Left lung (tissue), 10 donors: ENCODE results near the gene ADAM15. TPM values are rescaled to one million over a fixed set of nuclear protein-coding genes. Genes with fewer than 3 reads are reported as not detected.

Experiments used
- ATAC-seq: fragments of 200-7000 bp; cut with Tn5 transposase; one replicate; pipeline ENCODE4 v1.9.1; 2020; ENCODE audit warnings: moderate library complexity
- DNase-seq, 4 donors: peaks; one replicate each; pipeline ENCODE4 v3.0.0-alpha.2; 2013 to 2020
- H3K27ac ChIP-seq, 2 donors: fragments of 200-600 bp; sonication (generic) in 1 of 2; one replicate each; pipeline versions ENCODE4 v1.5.0 to v1.8.0; 2020 to 2021
- H3K27me3 ChIP-seq, 2 donors: fragments of 200-600 bp; sonication (generic) in 1 of 2; one replicate each; pipeline versions ENCODE4 v1.5.0 to v1.8.0; 2020 to 2021
- H3K36me3 ChIP-seq, 2 donors: fragments of 200-600 bp; sonication (generic) in 1 of 2; one replicate each; pipeline versions ENCODE4 v1.5.0 to v1.8.0; 2020 to 2021
- H3K4me1 ChIP-seq, 2 donors: fragments of 200-600 bp; one replicate each; pipeline ENCODE4 v1.8.0; 2021
- H3K4me3 ChIP-seq, 2 donors: fragments of 200-600 bp; sonication (generic) in 1 of 2; one replicate each; pipeline versions ENCODE4 v1.5.0 to v1.8.0; 2020 to 2021; ENCODE audit warnings: mild to moderate bottlenecking in 1 of 2
- H3K9me3 ChIP-seq, 2 donors: fragments of 200-600 bp; sonication (generic) in 1 of 2; one replicate each; pipeline versions ENCODE4 v1.5.0 to v1.8.0; 2020 to 2021
- intact Hi-C, 2 donors: fragments of 100-400 bp; cut with DNase I; formaldehyde crosslinking; loops; one replicate each; pipeline versions ENCODE4 v1.11.2 to v1.14.2; 2022
- polyA plus RNA-seq, 6 donors: library from polyadenylated mRNA; unstranded; fragments of 120-200 nt; gene quantifications; one replicate each; pipeline ENCODE4 v1.2.1, GENCODE V29; 2013; ENCODE audit not compliant: insufficient read length in 6 of 6
- total RNA-seq, 2 donors: library from RNA; stranded (reverse); fragmentation: NEBNext Ultra II Directional; extraction: Animal tissue kit (Norgen Biotek cat#: 25700); gene quantifications; one replicate each; pipeline ENCODE4 v1.2.1, GENCODE V29; 2021
- TF ChIP-seq, protein P1 (sequence below), 2 donors: fragments of 200-600 bp; sonication (generic) in 1 of 2; IDR thresholded peaks; one replicate each; pipeline versions ENCODE4 v1.5.0 to v1.8.0; 2021; ENCODE audit warnings: antibody characterized with exemption in 2 of 2
- donor health status: DM: no; HTN: yes; CAD: no.
- donor health status: DM: no; HTN: no; CAD: no.

The ADAM15 gene
- total and polyA plus RNA-seq, 8 donors, result 54.4 to 172 (median 78.2) TPM

DNA sequence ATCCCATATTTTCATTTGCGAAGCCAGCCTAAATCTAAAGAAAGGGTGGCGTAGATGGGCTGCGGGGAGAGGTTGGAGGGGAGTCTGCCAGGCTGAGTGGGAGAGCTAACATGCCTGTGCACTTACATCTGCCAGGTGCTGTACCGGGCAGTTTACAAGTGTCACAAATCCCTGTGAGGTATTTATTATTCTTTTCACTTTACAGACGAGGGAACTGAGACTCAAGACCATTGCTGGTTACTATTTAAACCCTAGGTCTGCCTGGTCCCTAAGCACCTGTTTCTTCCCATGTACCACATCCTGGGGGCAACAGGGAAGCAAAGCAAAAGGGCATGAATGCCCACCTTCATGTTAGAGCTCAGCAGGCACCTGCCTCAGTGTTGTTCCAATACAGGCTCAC, 57.2 kb downstream of the ADAM15 start:
- ATAC-seq (no peak), DNase-seq (no peak)
- TF ChIP-seq, protein P1, sequence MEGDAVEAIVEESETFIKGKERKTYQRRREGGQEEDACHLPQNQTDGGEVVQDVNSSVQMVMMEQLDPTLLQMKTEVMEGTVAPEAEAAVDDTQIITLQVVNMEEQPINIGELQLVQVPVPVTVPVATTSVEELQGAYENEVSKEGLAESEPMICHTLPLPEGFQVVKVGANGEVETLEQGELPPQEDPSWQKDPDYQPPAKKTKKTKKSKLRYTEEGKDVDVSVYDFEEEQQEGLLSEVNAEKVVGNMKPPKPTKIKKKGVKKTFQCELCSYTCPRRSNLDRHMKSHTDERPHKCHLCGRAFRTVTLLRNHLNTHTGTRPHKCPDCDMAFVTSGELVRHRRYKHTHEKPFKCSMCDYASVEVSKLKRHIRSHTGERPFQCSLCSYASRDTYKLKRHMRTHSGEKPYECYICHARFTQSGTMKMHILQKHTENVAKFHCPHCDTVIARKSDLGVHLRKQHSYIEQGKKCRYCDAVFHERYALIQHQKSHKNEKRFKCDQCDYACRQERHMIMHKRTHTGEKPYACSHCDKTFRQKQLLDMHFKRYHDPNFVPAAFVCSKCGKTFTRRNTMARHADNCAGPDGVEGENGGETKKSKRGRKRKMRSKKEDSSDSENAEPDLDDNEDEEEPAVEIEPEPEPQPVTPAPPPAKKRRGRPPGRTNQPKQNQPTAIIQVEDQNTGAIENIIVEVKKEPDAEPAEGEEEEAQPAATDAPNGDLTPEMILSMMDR (IDR thresholded peaks at IDR 0.05), result no peak
- Histone ChIP-seq H3K4me1 (peaks cover 0 to 7% of the 10 kb centered on the region in 2 donors), H3K27ac (no peak overlapping the region), H3K27me3 (no peaks in the 10 kb centered on the region), H3K9me3 (no peaks in the 10 kb centered on the region), H3K4me3 (no peak overlapping the region), H3K36me3 (no peaks in the 10 kb centered on the region)
- intact Hi-C loops, result no loop called here

DNA sequence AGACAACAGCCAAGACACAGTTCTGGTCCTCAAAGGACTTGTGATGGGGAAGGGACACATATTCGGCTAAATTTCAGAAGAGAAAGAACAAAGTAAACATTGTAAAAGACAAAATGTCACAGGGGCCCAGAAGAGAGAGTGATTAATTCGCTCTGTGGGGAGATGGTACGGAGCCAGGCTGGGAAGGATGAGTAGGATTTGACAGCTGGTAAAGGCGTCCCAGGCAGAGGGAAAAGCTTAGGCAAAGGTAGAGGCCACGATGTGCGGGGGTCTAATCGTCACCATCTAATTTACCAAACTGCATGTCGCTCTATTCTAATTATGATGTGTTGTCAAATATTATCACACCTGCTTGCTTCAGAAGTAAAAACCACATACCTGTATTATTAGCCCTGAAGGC, 59.3 kb downstream of the ADAM15 start:
- ATAC-seq, result no peak
- DNase-seq, result no peak
- no peak overlapping the region for H3K27ac ChIP-seq
- no peaks in the 10 kb centered on the region for H3K9me3 ChIP-seq
- no peaks in the 10 kb centered on the region for H3K27me3 ChIP-seq
- TF ChIP-seq, protein P1 (IDR thresholded peaks at IDR 0.05), result no peak
- no peaks in the 10 kb centered on the region for H3K36me3 ChIP-seq
- intact Hi-C loops, result no loop called here
- no peaks in the 10 kb centered on the region for H3K4me1 ChIP-seq
- no peak overlapping the region for H3K4me3 ChIP-seq

DNA sequence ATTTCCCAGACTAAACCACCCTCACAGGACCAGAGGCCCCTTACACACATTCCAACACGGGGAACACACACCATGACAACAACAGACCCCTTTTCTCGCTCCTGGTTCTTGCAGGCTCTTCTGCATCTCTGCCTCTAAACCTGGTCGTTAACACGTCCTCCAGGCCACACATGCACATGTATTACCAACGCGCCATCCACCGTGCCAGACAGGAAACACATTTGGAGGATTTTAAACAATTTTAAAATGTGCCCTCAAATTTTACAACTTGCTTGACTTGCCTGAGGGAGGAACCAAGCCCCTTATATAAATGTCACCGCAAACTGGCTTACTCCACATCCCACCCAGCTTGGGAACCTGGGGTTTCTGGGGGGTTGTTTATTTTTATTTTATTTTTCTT, 59.7 kb downstream of the ADAM15 start:
- Histone ChIP-seq H3K36me3 (no peaks in the 10 kb centered on the region), H3K27ac (no peak overlapping the region), H3K4me1 (no peaks in the 10 kb centered on the region), H3K4me3 (no peak overlapping the region), H3K9me3 (no peaks in the 10 kb centered on the region), H3K27me3 (no peaks in the 10 kb centered on the region)
- DNase-seq (no peak), ATAC-seq (no peak)
- intact Hi-C loops, result no loop called here
- TF ChIP-seq, protein P1 (IDR thresholded peaks at IDR 0.05), result no peak

Other genes with a start within 250 kb of the ADAM15 start
- 1 to 10 TPM; 1.9 to 2.2 TPM for gene KCNN3, start 181.0 kb upstream of the ADAM15 start, total RNA-seq
- gene KCNN3, start 181.0 kb upstream of the ADAM15 start, polyA plus RNA-seq, result 1 to 10 TPM; 2.0 to 3.1 (median 2.3) TPM
- 10 to 100 TPM; 39.6 to 44.3 TPM for gene PMVK, start 114.6 kb upstream of the ADAM15 start, total RNA-seq
- 10 to 100 TPM; 31.7 to 39.2 (median 33.8) TPM for gene PMVK, start 114.6 kb upstream of the ADAM15 start, polyA plus RNA-seq
- gene PBXIP1, start 95.2 kb upstream of the ADAM15 start, total RNA-seq, result 10 to 100 TPM; 32.6 to 83.5 TPM
- 10 to 100 TPM; 72.8 to 84.4 (median 79.1) TPM for gene PBXIP1, start 95.2 kb upstream of the ADAM15 start, polyA plus RNA-seq
- gene PYGO2, start 89.5 kb upstream of the ADAM15 start, total RNA-seq, result 10 to 100 TPM; 26.6 to 30.9 TPM
- gene PYGO2, start 89.5 kb upstream of the ADAM15 start, polyA plus RNA-seq, result 10 to 100 TPM; 35.8 to 42.9 (median 39.5) TPM
- 100 to 1,000 TPM; 134 to 144 TPM for gene SHC1, start 80.6 kb upstream of the ADAM15 start, total RNA-seq
- 100 to 1,000 TPM; 120 to 148 (median 127) TPM for gene SHC1, start 80.6 kb upstream of the ADAM15 start, polyA plus RNA-seq
- gene CKS1B, start 76.6 kb upstream of the ADAM15 start, total RNA-seq, result 10 to 100 TPM; 29.7 to 40.8 TPM
- 100 to 1,000 TPM in 3 of 6 donors, 10 to 100 TPM in 3; 86.0 to 141 (median 100) TPM for gene CKS1B, start 76.6 kb upstream of the ADAM15 start, polyA plus RNA-seq
- gene FLAD1, start 68.0 kb upstream of the ADAM15 start, total RNA-seq, result 10 to 100 TPM; 26.4 to 39.9 TPM
- gene FLAD1, start 68.0 kb upstream of the ADAM15 start, polyA plus RNA-seq, result 10 to 100 TPM; 26.6 to 38.8 (median 30.2) TPM
- gene LENEP, start 57.7 kb upstream of the ADAM15 start, total RNA-seq, result under 1 TPM in 1 of 2 donors, not detected in 1; 0.52 TPM
- 1 to 10 TPM in 3 of 6 donors, under 1 TPM in 3; 0.64 to 1.8 (median 0.92) TPM for gene LENEP, start 57.7 kb upstream of the ADAM15 start, polyA plus RNA-seq
- 100 to 1,000 TPM in 1 of 2 donors, 10 to 100 TPM in 1; 60.5 to 104 TPM for gene ZBTB7B, start 48.5 kb upstream of the ADAM15 start, total RNA-seq
- 10 to 100 TPM; 14.4 to 21.7 (median 17.0) TPM for gene ZBTB7B, start 48.5 kb upstream of the ADAM15 start, polyA plus RNA-seq
- gene DCST2, start 17.5 kb upstream of the ADAM15 start, total RNA-seq, result 1 to 10 TPM in 1 of 2 donors, under 1 TPM in 1; 0.60 to 1.3 TPM
- gene DCST2, start 17.5 kb upstream of the ADAM15 start, polyA plus RNA-seq, result 1 to 10 TPM; 1.9 to 2.5 (median 2.2) TPM
- not detected for gene DCST1, start 17.5 kb upstream of the ADAM15 start, total RNA-seq
- under 1 TPM; 0.57 to 0.87 (median 0.79) TPM for gene DCST1, start 17.5 kb upstream of the ADAM15 start, polyA plus RNA-seq
- gene EFNA4, start 12.4 kb downstream of the ADAM15 start, total RNA-seq, result 10 to 100 TPM in 1 of 2 donors, 1 to 10 TPM in 1; 8.6 to 11.2 TPM
- gene EFNA4, start 12.4 kb downstream of the ADAM15 start, polyA plus RNA-seq, result 10 to 100 TPM; 19.1 to 23.1 (median 22.6) TPM
- gene EFNA3, start 27.5 kb downstream of the ADAM15 start, total RNA-seq, result 1 to 10 TPM; 1.1 to 2.0 TPM
- gene EFNA3, start 27.5 kb downstream of the ADAM15 start, polyA plus RNA-seq, result 1 to 10 TPM; 2.6 to 4.8 (median 3.9) TPM
- 100 to 1,000 TPM in 1 of 2 donors, 10 to 100 TPM in 1; 63.7 to 148 TPM for gene EFNA1, start 76.6 kb downstream of the ADAM15 start, total RNA-seq
- 100 to 1,000 TPM in 3 of 6 donors, 10 to 100 TPM in 3; 83.5 to 105 (median 98.4) TPM for gene EFNA1, start 76.6 kb downstream of the ADAM15 start, polyA plus RNA-seq
- gene SLC50A1, start 84.5 kb downstream of the ADAM15 start, total RNA-seq, result 10 to 100 TPM; 46.6 to 64.6 TPM
- 10 to 100 TPM; 31.9 to 41.6 (median 34.5) TPM for gene SLC50A1, start 84.5 kb downstream of the ADAM15 start, polyA plus RNA-seq
- gene DPM3, start 89.2 kb downstream of the ADAM15 start, total RNA-seq, result 10 to 100 TPM; 63.1 to 91.0 TPM
- 10 to 100 TPM; 19.6 to 30.7 (median 27.3) TPM for gene DPM3, start 89.2 kb downstream of the ADAM15 start, polyA plus RNA-seq
- 100 to 1,000 TPM; 176 to 184 TPM for gene KRTCAP2, start 122.0 kb downstream of the ADAM15 start, total RNA-seq
- 100 to 1,000 TPM in 4 of 6 donors, 10 to 100 TPM in 2; 93.9 to 116 (median 110) TPM for gene KRTCAP2, start 122.0 kb downstream of the ADAM15 start, polyA plus RNA-seq
- gene TRIM46, start 122.5 kb downstream of the ADAM15 start, total RNA-seq, result under 1 TPM; 0.45 to 0.73 TPM
- gene TRIM46, start 122.5 kb downstream of the ADAM15 start, polyA plus RNA-seq, result 1 to 10 TPM; 3.6 to 6.2 (median 4.6) TPM
- gene THBS3, start 156.6 kb downstream of the ADAM15 start, total RNA-seq, result 10 to 100 TPM; 30.6 to 41.8 TPM
- 10 to 100 TPM; 33.1 to 51.0 (median 44.6) TPM for gene THBS3, start 156.6 kb downstream of the ADAM15 start, polyA plus RNA-seq
- 10 to 100 TPM; 30.2 to 45.5 TPM for gene MTX1, start 157.4 kb downstream of the ADAM15 start, total RNA-seq
- gene MTX1, start 157.4 kb downstream of the ADAM15 start, polyA plus RNA-seq, result 10 to 100 TPM; 28.6 to 36.5 (median 31.1) TPM
- 10 to 100 TPM; 23.2 to 33.5 TPM for gene ENTREP3, start 204.2 kb downstream of the ADAM15 start, total RNA-seq
- 10 to 100 TPM; 17.1 to 24.4 (median 20.1) TPM for gene ENTREP3, start 204.2 kb downstream of the ADAM15 start, polyA plus RNA-seq
- 10 to 100 TPM; 63.1 to 85.3 TPM for gene SCAMP3, start 211.0 kb downstream of the ADAM15 start, total RNA-seq
- gene SCAMP3, start 211.0 kb downstream of the ADAM15 start, polyA plus RNA-seq, result 10 to 100 TPM; 45.8 to 62.2 (median 53.1) TPM
- gene CLK2, start 222.2 kb downstream of the ADAM15 start, total RNA-seq, result 10 to 100 TPM; 45.4 to 55.2 TPM
- 10 to 100 TPM; 70.0 to 94.8 (median 78.8) TPM for gene CLK2, start 222.2 kb downstream of the ADAM15 start, polyA plus RNA-seq
- gene HCN3, start 226.1 kb downstream of the ADAM15 start, total RNA-seq, result 1 to 10 TPM; 2.4 to 3.8 TPM
- 10 to 100 TPM in 2 of 6 donors, 1 to 10 TPM in 4; 8.1 to 11.7 (median 8.6) TPM for gene HCN3, start 226.1 kb downstream of the ADAM15 start, polyA plus RNA-seq